KMS-11 (cell line): ENCODE data around the gene ZNF77.
"Not testable (repeated sequence)": the region's sequence is repeated elsewhere in the genome, so short reads cannot be mapped to it uniquely, and the experiment has no call there.

Experiments
- H2AFZ ChIP-seq: fragments of 200-600 bp; sonication (generic); 2 replicates; pipeline ENCODE4 v1.6.1; 2016; ENCODE audit warnings: antibody characterized with exemption, mixed run types, low read depth
- H3K27ac ChIP-seq: fragments of 200-600 bp; sonication (generic); 2 replicates; pipeline ENCODE4 v1.6.1; 2016; ENCODE audit warnings: mild to moderate bottlenecking, mixed run types
- H3K27me3 ChIP-seq: fragments of 200-600 bp; sonication (generic); 2 replicates; pipeline ENCODE4 v1.6.1; 2017; ENCODE audit warnings: mild to moderate bottlenecking, low read depth, mixed run types, moderate library complexity; ENCODE audit not compliant: insufficient read depth
- H3K36me3 ChIP-seq: fragments of 200-600 bp; sonication (generic); 2 replicates; pipeline ENCODE4 v1.6.1; 2017; ENCODE audit warnings: mild to moderate bottlenecking, mixed run types; ENCODE audit not compliant: insufficient read depth
- H3K4me1 ChIP-seq: fragments of 200-600 bp; sonication (generic); 2 replicates; pipeline ENCODE4 v1.6.1; 2016; ENCODE audit warnings: mild to moderate bottlenecking, low read depth, mixed run types; ENCODE audit not compliant: poor library complexity, severe bottlenecking
- H3K4me2 ChIP-seq: fragments of 200-600 bp; sonication (generic); 2 replicates; pipeline ENCODE4 v1.7.0; 2016; ENCODE audit warnings: mild to moderate bottlenecking, mixed run types
- H3K4me3 ChIP-seq: fragments of 200-600 bp; sonication (generic); IDR thresholded peaks from 2 replicates; pipeline ENCODE4 v1.6.1; 2017; ENCODE audit warnings: low read depth, low read length, mixed read lengths; ENCODE audit not compliant: insufficient read depth
- H3K79me2 ChIP-seq: fragments of 200-600 bp; sonication (generic); 2 replicates; pipeline ENCODE4 v1.6.1; 2016; ENCODE audit warnings: low read depth, mixed run types; ENCODE audit not compliant: insufficient read depth
- H3K9ac ChIP-seq: fragments of 200-600 bp; sonication (generic); 2 replicates; pipeline ENCODE4 v1.6.1; 2016; ENCODE audit warnings: mild to moderate bottlenecking, mixed run types
- H4K20me1 ChIP-seq: fragments of 200-600 bp; sonication (generic); 2 replicates; pipeline ENCODE4 v1.6.1; 2016; ENCODE audit warnings: mild to moderate bottlenecking, mixed run types; ENCODE audit not compliant: insufficient read depth
- TF ChIP-seq, protein P1 (sequence below): fragments of 200-600 bp; sonication (generic); conservative IDR thresholded peaks from 2 replicates; pipeline ENCODE4 v1.6.1; 2017; ENCODE audit warnings: low read depth, mild to moderate bottlenecking, antibody characterized with exemption, low read length, moderate library complexity, mixed read lengths

Gene ZNF77

DNA sequence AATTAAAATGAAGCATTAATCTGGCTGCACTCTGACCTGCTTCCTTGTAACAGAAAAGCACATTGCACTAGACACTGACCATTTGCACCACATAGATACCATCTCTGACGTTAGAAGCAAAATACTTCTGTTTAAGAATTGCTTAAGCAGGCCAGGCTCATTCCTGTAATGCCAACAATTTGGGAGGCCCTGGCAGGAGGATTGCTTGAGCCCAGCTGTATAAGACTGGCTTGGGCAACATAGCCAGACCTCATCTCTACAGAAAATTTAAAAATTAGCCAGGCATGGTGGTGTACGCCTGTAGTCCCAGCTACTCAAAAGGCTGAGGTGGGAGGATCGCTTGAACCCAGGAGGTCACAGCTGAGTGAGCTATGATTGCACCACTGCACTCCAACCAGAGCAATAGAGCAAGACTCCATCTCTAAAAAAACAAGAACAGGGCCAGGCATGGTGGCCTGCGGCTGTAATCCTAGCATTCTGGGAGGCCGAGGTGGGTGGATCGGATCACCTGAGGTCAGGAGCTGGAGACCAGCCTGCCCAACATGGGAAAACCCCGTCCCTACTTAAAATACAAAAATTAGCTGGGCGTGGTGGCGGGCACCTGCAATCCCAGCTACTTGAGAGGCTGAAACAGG is 25.5 kb upstream of the ZNF77 start:
- Histone ChIP-seq H3K27me3 (peaks cover 78% of the 10 kb centered on the region), H2AFZ (no peak overlapping the region), H3K4me2 (no peak overlapping the region), H3K27ac (no peak overlapping the region), H3K4me3 (no peak overlapping the region), H3K79me2 (no peaks in the 10 kb centered on the region), H3K36me3 (no peaks in the 10 kb centered on the region), H3K4me1 (no peaks in the 10 kb centered on the region), H4K20me1 (no peaks in the 10 kb centered on the region), H3K9ac (no peak overlapping the region)
- TF ChIP-seq, protein P1, sequence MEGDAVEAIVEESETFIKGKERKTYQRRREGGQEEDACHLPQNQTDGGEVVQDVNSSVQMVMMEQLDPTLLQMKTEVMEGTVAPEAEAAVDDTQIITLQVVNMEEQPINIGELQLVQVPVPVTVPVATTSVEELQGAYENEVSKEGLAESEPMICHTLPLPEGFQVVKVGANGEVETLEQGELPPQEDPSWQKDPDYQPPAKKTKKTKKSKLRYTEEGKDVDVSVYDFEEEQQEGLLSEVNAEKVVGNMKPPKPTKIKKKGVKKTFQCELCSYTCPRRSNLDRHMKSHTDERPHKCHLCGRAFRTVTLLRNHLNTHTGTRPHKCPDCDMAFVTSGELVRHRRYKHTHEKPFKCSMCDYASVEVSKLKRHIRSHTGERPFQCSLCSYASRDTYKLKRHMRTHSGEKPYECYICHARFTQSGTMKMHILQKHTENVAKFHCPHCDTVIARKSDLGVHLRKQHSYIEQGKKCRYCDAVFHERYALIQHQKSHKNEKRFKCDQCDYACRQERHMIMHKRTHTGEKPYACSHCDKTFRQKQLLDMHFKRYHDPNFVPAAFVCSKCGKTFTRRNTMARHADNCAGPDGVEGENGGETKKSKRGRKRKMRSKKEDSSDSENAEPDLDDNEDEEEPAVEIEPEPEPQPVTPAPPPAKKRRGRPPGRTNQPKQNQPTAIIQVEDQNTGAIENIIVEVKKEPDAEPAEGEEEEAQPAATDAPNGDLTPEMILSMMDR = no peak

DNA sequence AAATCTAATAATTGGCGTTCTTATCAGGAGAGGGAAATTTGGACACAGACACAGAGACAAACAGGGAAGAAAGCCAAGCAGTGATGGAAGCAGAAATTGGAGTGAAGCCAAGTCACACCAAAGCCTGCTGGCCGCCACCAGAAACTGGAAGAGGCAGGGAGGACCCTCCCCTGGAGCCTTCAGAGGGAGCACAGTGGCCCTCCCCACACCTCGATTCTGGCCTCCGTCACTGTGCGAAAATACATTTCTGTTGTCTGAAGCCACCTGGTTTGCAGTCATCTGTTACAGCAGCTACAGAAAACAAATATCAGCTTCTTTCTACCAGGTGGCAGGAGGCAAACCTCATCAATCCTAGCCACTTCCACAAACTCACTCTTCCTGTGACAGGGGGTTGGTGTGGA is 24.3 kb upstream of the ZNF77 start:
- no peak overlapping the region for H2AFZ ChIP-seq
- no peaks in the 10 kb centered on the region for H3K79me2 ChIP-seq
- H3K4me3 ChIP-seq = no peak overlapping the region
- no peak overlapping the region for H3K9ac ChIP-seq
- peaks cover 74% of the 10 kb centered on the region for H3K27me3 ChIP-seq
- TF ChIP-seq, protein P1 = no peak
- H3K4me2 ChIP-seq = no peak overlapping the region
- no peaks in the 10 kb centered on the region for H3K36me3 ChIP-seq
- H3K27ac ChIP-seq = no peak overlapping the region
- H3K4me1 ChIP-seq = no peaks in the 10 kb centered on the region
- no peaks in the 10 kb centered on the region for H4K20me1 ChIP-seq

DNA sequence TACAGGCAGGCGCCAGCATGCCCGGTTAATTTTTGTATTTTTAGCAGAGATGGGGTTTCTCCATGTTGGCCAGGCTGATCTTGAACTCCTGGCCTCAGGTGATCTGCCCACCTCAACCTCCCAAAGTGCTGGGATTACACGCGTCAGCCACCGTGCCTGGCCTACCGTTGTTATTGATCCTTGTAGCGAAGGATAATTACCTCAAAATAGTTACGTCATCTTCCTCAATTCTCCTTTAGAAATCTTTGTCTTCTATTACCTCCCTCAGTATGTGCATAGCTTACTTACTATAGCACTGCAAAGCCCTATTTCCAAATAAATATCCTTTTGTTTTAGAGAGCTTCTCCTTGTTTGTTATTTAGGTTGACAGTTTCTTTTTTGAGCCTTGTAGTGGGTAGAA is 23.2 kb upstream of the ZNF77 start:
- no peak overlapping the region for H3K9ac ChIP-seq
- H3K4me1 ChIP-seq = no peaks in the 10 kb centered on the region

DNA sequence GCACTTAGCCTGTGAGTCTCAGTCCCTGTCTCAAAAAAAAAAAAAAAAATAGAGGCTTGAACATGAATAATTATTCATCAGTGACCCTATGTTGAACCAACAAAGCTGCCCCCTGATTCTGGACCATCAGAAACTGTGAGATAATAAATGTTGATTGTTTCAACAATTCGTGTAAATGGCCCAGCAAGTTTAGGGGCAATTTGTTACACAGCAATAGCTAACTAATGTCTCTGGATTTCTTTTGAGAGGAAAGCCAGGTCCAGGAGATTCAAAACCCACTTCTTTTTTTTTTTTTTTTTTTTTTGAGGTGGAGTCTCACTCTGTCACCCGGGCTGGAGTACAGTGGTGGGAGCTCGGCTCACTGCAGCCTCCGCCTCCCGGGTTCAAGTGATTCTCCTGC is 20.1 kb upstream of the ZNF77 start:
- no peaks in the 10 kb centered on the region for H3K4me1 ChIP-seq
- TF ChIP-seq, protein P1 = no peak

More for the DNA sequence above, 23.2 kb upstream of the ZNF77 start:
- TF ChIP-seq, protein P1 = no peak
- Histone ChIP-seq H4K20me1 (no peaks in the 10 kb centered on the region), H3K4me2 (no peak overlapping the region), H3K36me3 (no peaks in the 10 kb centered on the region), H3K27ac (no peak overlapping the region), H3K79me2 (no peaks in the 10 kb centered on the region), H2AFZ (no peak overlapping the region), H3K27me3 (peaks cover 72% of the 10 kb centered on the region), H3K4me3 (no peak overlapping the region)

DNA sequence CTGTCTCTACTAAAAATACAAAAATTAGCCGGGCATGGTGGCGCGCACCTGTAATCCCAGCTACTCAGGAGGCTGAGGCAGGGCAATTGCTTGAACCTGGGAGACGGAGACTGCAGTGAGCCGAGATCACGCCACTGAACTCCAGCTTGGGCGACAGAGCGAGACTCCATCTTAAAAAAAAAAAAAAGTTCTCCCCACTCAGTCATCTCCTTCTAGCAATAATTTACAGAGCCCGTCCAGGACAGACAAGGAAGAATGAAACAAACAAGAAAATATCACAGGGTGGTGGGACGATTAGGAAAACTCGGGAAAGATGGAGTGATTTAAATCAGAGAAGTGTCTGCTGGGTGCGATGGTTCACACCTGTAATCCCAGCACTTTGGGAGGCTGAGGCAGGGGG is 18.9 kb upstream of the ZNF77 start:
- H3K9ac ChIP-seq, H3K36me3 ChIP-seq, H3K4me2 ChIP-seq, H3K79me2 ChIP-seq, H4K20me1 ChIP-seq, H2AFZ ChIP-seq, H3K4me1 ChIP-seq, H3K4me3 ChIP-seq, H3K27ac ChIP-seq: not testable (repeated sequence)
- peaks cover 56% of the 10 kb centered on the region for H3K27me3 ChIP-seq

More for the DNA sequence above, 20.1 kb upstream of the ZNF77 start:
- Histone ChIP-seq H3K4me3 (no peak overlapping the region), H3K27ac (no peak overlapping the region), H3K36me3 (no peaks in the 10 kb centered on the region), H3K4me2 (no peak overlapping the region), H3K79me2 (no peaks in the 10 kb centered on the region), H3K9ac (no peak overlapping the region), H4K20me1 (no peaks in the 10 kb centered on the region), H2AFZ (no peak overlapping the region), H3K27me3 (peaks cover 56% of the 10 kb centered on the region)
